HG03097 (cell line): ENCODE data around the gene PAK6.

Experiments
- ATAC-seq: cut with Tn5 transposase; IDR thresholded peaks from one replicate; pipeline ENCODE4 v1.9.1; 2021; ENCODE audit not compliant: unreplicated experiment, low FRiP score

PAK6 gene

GRCh38 chr15:40325188-40325587, 86.3 kb downstream of the PAK6 start:
- ATAC-seq, result no peak

GRCh38 chr15:40325700-40326099, 86.8 kb downstream of the PAK6 start:
- no peak for ATAC-seq
